ENCODE measurements around the gene KPNA6.
A peak's percentile ranks its signal among the peaks of the same experiment; 100 is the strongest.
"Not testable (repeated sequence)": the region's sequence is repeated elsewhere in the genome, so short reads cannot be mapped to it uniquely, and the experiment has no call there.

KPNA6 gene

GRCh38 chr1:32100807-32101708 is 6.8 kb upstream of the KPNA6 start:
- no peak for DNase-seq (ENCODE audit: low spot score)

DNA sequence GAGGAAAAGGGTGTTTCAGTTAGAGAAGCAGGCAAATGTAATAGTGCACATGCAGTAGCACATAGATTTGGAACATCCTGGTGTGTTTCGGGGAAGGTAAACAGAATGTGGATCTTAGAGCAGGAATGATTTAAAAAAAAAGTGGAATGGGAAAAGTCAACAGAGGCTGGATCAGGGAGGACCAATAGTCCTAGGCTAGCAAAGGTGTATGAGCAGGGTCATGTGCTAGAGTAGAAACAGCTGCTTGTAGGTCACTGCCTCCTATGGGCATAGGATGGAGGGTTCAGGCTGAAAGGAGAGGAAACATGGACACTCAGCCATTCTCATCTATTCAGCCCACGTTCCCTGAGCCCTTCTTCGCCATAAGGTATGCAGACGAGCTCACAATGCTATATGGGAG is 3.7 kb upstream of the KPNA6 start:
- no peak for DNase-seq (ENCODE audit: low spot score)

GRCh38 chr1:32105338-32105737 is 2.5 kb upstream of the KPNA6 start:
- no peak for DNase-seq (ENCODE audit: low spot score)

DNA sequence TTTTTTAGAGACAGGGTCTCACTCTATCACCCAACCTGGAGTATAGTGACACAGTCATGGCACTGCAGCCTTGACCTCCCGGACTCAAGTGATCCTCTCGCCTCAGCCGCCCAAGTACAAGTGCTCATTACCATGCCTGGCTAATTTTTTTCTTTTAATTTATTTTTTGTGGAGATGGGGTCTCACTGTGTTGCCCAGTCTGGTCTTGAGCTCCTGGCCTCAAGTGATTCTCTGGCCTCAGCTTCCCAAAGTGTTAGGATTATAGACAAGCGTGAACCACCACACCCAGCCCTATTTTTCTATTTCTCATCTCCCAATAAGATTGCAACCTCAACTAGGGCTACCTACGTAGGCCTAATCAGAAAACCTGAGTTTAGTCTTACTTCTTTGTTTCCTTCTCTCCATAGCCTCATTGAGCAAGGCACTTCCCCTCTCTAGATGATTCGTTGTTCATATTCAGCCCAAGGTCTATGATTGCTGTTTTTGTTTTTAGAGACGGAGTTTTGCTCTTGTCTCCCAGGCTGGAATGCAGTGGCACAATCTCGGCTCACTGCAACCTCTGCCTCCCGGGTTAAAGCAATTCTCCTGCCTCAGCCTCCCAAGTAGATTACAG is 1.1 kb upstream of the KPNA6 start:
- no peak for DNase-seq (ENCODE audit: low spot score)

GRCh38 chr1:32111040-32111623 is 3.3 kb downstream of the KPNA6 start:
- peak; percentile 44 for DNase-seq (ENCODE audit: low spot score)

GRCh38 chr1:32111789-32112188 is 3.9 kb downstream of the KPNA6 start:
- no peak for DNase-seq (ENCODE audit: low spot score)

GRCh38 chr1:32112806-32113375 is 5.0 kb downstream of the KPNA6 start:
- no peak for DNase-seq (ENCODE audit: low spot score)

DNA sequence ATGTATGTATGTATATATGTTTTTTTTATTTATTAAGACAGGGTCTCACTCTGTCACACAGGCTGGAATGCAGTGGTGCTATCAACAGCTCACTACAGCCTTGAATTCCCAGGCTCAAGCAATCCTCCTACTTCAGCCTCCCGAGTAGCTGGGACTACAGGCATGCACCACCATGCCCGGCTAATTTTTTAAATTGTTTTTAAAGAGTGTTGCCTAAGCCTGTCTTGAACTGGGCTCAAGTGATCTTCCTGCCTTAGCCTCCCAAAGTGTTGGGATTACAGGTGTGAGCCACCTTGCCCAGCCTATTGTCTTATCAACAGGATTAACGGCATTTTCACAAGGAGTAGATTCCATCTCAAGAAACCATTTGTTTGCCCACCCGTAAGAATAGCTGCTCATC is 5.6 kb downstream of the KPNA6 start:
- DNase-seq (ENCODE audit: low spot score): not testable (repeated sequence)

DNA sequence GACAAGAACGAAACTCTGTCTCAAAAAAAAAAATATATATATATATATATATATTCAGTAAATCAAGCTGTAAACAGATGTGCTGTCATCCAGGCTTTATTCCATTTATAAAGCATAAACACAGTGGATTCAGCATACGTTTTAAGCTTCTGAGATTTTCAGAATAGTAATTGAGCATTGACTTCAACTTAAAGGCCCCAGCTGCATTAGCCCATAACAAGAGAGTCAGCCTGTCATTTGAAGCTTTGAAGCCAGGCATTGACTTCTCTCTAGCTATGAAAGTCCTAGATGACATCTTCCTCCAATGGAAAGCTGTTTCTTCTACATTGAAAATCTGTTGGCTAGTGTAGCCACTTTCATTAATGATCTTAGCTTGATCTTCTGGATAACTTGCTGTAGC is 6.6 kb downstream of the KPNA6 start:
- DNase-seq (ENCODE audit: low spot score): no peak

- no peak for DNase-seq (ENCODE audit: low spot score)
These were observed 7.6 kb downstream of the KPNA6 start for GRCh38 chr1:32115496-32115895.

DNA sequence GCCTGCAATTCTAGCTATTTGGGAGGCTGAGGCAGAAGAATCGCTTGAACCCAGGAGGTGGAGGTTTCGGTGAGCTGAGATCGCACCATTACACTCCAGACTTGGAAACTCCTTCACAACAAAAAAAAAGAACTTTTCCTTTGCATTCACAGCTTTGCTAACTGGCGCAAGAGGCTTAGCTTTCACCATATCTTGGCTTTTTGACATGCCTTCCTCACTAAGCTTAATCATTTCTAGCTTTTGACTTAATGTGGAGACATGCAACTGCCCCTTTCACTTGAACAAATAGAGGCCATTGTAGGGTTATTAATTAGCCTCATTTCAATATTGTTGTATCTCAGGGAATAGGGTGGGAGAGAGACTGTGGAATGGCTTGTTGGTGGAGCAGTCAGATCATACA is 8.7 kb downstream of the KPNA6 start:
- no peak for DNase-seq (ENCODE audit: low spot score)

DNA sequence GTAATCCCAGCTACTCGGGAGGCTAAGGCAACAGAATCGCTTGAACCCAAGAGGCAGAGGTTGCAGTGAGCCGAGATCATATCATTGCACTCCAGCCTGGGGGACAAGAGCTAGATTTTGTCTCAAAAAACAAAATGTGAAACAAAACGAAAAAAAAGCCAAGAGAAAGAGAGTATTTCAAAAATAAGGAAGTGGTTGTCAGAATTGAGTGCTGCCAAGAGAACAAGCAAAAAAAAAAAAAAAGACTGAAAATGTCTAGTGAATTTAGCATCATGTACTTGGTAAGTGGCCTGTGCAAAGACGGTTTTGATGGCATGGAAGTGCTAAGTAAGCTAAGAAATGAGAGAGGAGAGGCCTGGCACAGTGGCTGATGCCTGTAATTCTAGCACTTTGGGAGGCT is 14.3 kb downstream of the KPNA6 start:
- no peak for DNase-seq (ENCODE audit: low spot score)

GRCh38 chr1:32123361-32123760 is 15.5 kb downstream of the KPNA6 start:
- DNase-seq (ENCODE audit: low spot score): not testable (repeated sequence)

- DNase-seq (ENCODE audit: low spot score): no peak
These were observed 17.5 kb downstream of the KPNA6 start for GRCh38 chr1:32125313-32125712.

GRCh38 chr1:32126770-32127169 is 18.9 kb downstream of the KPNA6 start:
- DNase-seq (ENCODE audit: low spot score): no peak

DNA sequence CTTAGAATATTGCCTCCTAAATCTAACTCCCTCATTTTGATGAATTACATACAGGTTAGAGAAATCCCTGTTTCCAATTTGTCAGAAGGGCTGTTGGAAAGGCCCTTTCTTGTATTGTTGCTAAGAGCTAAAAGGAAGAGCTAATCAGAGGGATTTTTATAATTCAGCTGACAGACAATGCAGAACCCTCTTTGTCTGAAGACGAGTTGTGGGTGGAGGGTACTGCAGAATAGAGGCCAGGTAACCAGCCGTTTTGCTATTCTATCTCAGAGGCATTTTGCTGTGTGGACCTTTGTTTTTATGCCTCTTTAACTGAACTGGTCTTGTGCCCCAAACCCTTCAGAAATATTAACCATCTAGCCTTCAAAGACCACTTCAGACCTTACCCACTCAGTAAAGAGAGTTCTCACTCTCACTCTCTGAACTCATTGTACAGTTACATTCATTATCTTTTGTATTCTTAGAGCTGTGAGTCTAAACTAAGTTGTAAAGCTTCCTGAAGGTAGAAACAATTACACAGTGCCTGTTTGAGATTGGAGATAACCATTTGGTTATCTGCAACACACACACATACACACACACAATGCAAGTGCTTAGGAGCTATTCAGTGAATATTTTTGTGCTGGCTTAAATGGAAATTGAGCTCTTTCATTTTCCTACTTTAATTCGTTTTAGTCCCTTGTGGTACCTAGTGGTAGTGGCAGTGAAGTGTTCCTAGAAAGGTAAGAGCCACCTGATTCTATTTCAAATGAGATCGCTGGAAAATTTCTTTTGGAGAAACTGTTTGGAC is 19.7 kb downstream of the KPNA6 start:
- no peak for DNase-seq (ENCODE audit: low spot score)

DNA sequence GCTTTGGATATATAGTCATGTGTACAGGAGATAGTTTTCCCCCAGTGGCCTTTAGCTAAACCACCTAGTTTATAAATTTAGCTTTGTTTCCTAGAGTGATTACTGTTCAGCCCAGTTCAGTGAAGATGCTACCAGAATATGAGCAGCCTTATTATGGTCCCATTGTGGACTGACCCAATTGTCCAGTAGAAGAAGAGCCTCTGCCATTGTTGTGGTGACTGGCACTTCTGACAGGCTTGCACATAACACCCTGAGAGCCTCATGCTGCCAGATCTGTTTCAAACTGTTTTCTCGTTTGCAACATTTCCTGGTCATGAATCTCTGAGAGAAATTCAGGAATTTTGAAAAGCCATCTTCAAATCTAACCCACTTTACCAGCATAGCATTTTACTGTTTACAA is 20.6 kb downstream of the KPNA6 start:
- no peak for DNase-seq (ENCODE audit: low spot score)

DNA sequence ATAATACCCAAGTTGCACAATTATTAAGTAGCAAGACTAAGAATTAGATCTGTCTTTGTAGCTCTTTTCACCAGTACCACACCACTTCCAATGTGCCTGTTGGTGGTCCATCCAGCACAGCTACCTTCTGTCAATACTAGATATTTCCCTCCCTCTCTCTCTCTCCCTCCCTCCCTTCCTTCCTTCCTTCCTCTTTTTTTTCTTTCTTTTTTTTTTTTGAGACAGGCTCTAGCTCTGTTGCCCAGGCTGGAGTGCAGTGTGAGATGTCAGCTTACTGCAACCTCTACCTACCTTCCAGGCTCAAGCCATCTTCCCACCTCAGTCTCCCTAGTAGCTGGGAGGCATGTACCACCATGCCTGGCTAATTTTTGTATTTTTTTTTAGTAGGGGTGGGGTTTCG is 21.1 kb downstream of the KPNA6 start:
- DNase-seq (ENCODE audit: low spot score): no peak

- DNase-seq (ENCODE audit: low spot score): not testable (repeated sequence)
These were observed 26.1 kb downstream of the KPNA6 start for GRCh38 chr1:32133950-32134280.

DNA sequence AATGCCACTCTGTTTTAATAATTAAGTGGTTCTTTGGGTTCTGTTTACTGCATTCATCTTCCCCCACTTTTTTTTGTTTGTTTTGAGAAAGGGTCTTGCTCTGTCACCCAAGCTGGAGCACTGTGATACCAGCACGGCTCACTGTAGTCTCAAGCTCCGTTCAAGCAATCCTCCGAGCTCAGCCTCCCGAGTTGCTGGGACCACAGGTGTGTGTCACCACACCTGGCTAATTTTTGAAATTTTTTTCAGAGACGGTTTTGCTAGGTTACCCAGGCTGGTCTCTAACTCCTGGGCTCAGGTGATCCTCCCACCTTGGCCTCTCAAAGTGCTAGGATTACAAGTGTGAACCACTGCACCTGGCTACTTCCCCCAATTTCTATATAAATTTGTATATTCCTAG is 29.3 kb downstream of the KPNA6 start:
- no peak for DNase-seq (ENCODE audit: low spot score)

DNA sequence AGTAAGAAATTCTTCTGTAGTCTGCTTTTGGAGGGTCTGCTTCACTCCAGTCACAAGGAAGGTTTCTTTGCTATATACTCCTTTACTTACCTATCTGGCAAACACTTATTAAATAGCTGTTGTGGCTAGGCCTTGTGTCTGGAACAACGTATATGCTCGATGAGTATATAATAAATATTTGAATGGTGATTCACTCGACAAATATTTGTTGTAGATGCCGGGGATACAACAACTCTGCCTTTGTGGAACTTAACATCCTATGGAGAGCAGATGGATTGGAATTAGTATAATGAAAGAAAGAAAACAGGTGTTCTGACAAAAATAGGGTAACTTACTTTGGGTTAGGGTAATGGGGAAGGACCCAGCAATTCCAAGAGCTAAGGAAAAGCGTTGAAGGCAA is 31.1 kb downstream of the KPNA6 start:
- no peak for DNase-seq (ENCODE audit: low spot score)

Measured in germinal center (tissue), 1 donor.